HepG2 (cell line): Measurements from ENCODE around the gene CHKB. TPM values are rescaled to one million over a fixed set of nuclear protein-coding genes. Genes with fewer than 3 reads are reported as not detected.

ENCODE experiments used
- ARHGAP35 ChIP-seq: sonication (generic); formaldehyde crosslinking; IDR thresholded peaks from 2 replicates; pipeline ENCODE4 v1.9.0; 2022; ENCODE audit warnings: mild to moderate bottlenecking, inconsistent platforms, moderate library complexity, missing genetic modification reagents, borderline replicate concordance
- ATM ChIP-seq: fragments of 450-650 bp; IDR thresholded peaks from 2 replicates; pipeline ENCODE4 v1.7.1; 2017; ENCODE audit warnings: mild to moderate bottlenecking, borderline replicate concordance
- CCAR2 ChIP-seq: fragments of 200-400 bp; formaldehyde crosslinking; optimal IDR thresholded peaks from 2 replicates; pipeline ENCODE3; 2018; ENCODE audit warnings: low read depth, mild to moderate bottlenecking, low read length, moderate library complexity
- CEBPB ChIP-seq: IDR thresholded peaks from 2 replicates; pipeline ENCODE4 v1.6.1; 2011; ENCODE audit warnings: low read depth, low read length, improper control_type of control experiment, borderline replicate concordance
- CEBPG ChIP-seq: IDR thresholded peaks from 2 replicates; pipeline ENCODE4 v1.6.1; 2016
- GMEB2 ChIP-seq: IDR thresholded peaks from 2 replicates; pipeline ENCODE4 v1.6.1; 2016; ENCODE audit warnings: missing biosample characterization, missing genetic modification reagents, low read depth
- MAFF ChIP-seq: IDR thresholded peaks from 2 replicates; pipeline ENCODE4 v1.6.1; 2011; ENCODE audit warnings: low read depth, low read length, improper control_type of control experiment
- MAFG ChIP-seq: sonication (generic); formaldehyde crosslinking; IDR thresholded peaks from 2 replicates; pipeline ENCODE4 v1.5.1; 2020; ENCODE audit warnings: mild to moderate bottlenecking, missing genetic modification reagents
- PTBP1 ChIP-seq: fragments of 200-400 bp; formaldehyde crosslinking; IDR thresholded peaks from 2 replicates; pipeline ENCODE4 v1.6.1; 2018; ENCODE audit warnings: low read length, low read depth; ENCODE audit not compliant: poor library complexity, severe bottlenecking
- TEAD2 ChIP-seq: sonication (generic); formaldehyde crosslinking; IDR thresholded peaks from 2 replicates; pipeline ENCODE4 v1.9.0; 2021; ENCODE audit warnings: missing genetic modification reagents
- THAP9 ChIP-seq: sonication (generic); formaldehyde crosslinking; IDR thresholded peaks from 2 replicates; pipeline ENCODE4; 2020; ENCODE audit warnings: missing genetic modification reagents, mild to moderate bottlenecking, borderline replicate concordance
- YEATS2 ChIP-seq: sonication (generic); formaldehyde crosslinking; IDR thresholded peaks from 2 replicates; pipeline ENCODE4 v1.4.0; 2020; ENCODE audit warnings: missing genetic modification reagents, borderline replicate concordance
- ZBTB33 ChIP-seq: sonication (generic); formaldehyde crosslinking; IDR thresholded peaks from 2 replicates; pipeline ENCODE4 v1.4.0; 2020; ENCODE audit warnings: missing genetic modification reagents
- ZNF34 ChIP-seq: sonication (generic); formaldehyde crosslinking; IDR thresholded peaks from 2 replicates; pipeline ENCODE4 v1.4.0; 2020; ENCODE audit warnings: mild to moderate bottlenecking, missing genetic modification reagents, borderline replicate concordance
- ZNF552 ChIP-seq: sonication (generic); formaldehyde crosslinking; IDR thresholded peaks from 2 replicates; pipeline ENCODE4 v1.9.0; 2022; ENCODE audit warnings: missing genetic modification reagents, mild to moderate bottlenecking, borderline replicate concordance
- ZNF710 ChIP-seq: sonication (generic); formaldehyde crosslinking; IDR thresholded peaks from 2 replicates; pipeline ENCODE4 v1.5.0; 2020; ENCODE audit warnings: mild to moderate bottlenecking, missing genetic modification reagents, borderline replicate concordance
- ZNF740 ChIP-seq: sonication (generic); formaldehyde crosslinking; IDR thresholded peaks from 2 replicates; pipeline ENCODE4 v1.4.0; 2020; ENCODE audit warnings: missing genetic modification reagents
- ZNF773 ChIP-seq: sonication (generic); formaldehyde crosslinking; IDR thresholded peaks from 2 replicates; pipeline ENCODE4 v1.4.0; 2020; ENCODE audit warnings: missing genetic modification reagents, borderline replicate concordance
- polyA plus RNA-seq, 8 experiments: library from polyadenylated mRNA; depleted of rRNA in 3 of 8; stranded (reverse) in 7 of 8; unstranded in 1 of 8; fragments of >200 nt; fragmentation: Illumina TruSeq in 4 of 8; extraction: Trizol in 4 of 8; gene quantifications; 2 replicates each; pipeline versions ENCODE4 v1.2.1 to v1.2.3, GENCODE V29; 2011 to 2016; ENCODE audit warnings: low read depth in 4 of 8, missing spikeins in 1 of 8, mixed read lengths in 1 of 8; ENCODE audit not compliant: insufficient read depth in 1 of 8
- total RNA-seq, 5 experiments: library from RNA; depleted of rRNA; stranded (reverse); fragments of >200 nt; fragmentation: Illumina TruSeq; extraction: Trizol; gene quantifications; 2 replicates each; pipeline ENCODE4 v1.2.3, GENCODE V29; 2016; ENCODE audit warnings: low read depth in 1 of 5

Gene CHKB
- total and polyA plus RNA-seq, 2 of the 13 experiments (the other 11 are each of a cell fraction or from before 2014, with no cell fraction given), result 24.5 to 42.7 TPM

- TF ChIP-seq THAP9 (CRISPR knock-in tag) (peak; percentile 35; the same call in 1 of the 2 replicates), GMEB2 (CRISPR knock-in tag) (no peak), CEBPB (no peak), ARHGAP35 (CRISPR knock-in tag) (no peak), ZNF34 (CRISPR knock-in tag) (no peak), TEAD2 (CRISPR knock-in tag) (no peak), MAFG (CRISPR knock-in tag) (no peak), PTBP1 (no peak), ZBTB33 (CRISPR knock-in tag) (peak; percentile 37; the same call in 1 of the 2 replicates), ZNF773 (CRISPR knock-in tag) (no peak), CCAR2 (peak; percentile 47), YEATS2 (peak; percentile 70; the same call in 1 of the 2 replicates), ZNF740 (CRISPR knock-in tag) (no peak), MAFF (no peak), ATM (no peak), ZNF710 (CRISPR knock-in tag) (no peak), CEBPG (CRISPR knock-in tag) (0 out of 2 replicates have a peak, but pooled peaks have one; percentile 8), ZNF552 (CRISPR knock-in tag) (no peak)
Measured at GRCh38 chr22:50562523-50563412, 19.9 kb downstream of the CHKB start, which contains the start of gene SYCE3 (continued).
